Left lung (tissue), 10 donors: ENCODE data around the gene PLB1. TPM values are rescaled to one million over a fixed set of nuclear protein-coding genes. Genes with fewer than 3 reads are reported as not detected.

Experiments
- ATAC-seq: fragments of 200-7000 bp; cut with Tn5 transposase; one replicate; pipeline ENCODE4 v1.9.1; 2020; ENCODE audit warnings: moderate library complexity
- DNase-seq, 4 donors: peaks; one replicate each; pipeline ENCODE4 v3.0.0-alpha.2; 2013 to 2020
- H3K27ac ChIP-seq, 2 donors: fragments of 200-600 bp; sonication (generic) in 1 of 2; one replicate each; pipeline versions ENCODE4 v1.5.0 to v1.8.0; 2020 to 2021
- H3K27me3 ChIP-seq, 2 donors: fragments of 200-600 bp; sonication (generic) in 1 of 2; one replicate each; pipeline versions ENCODE4 v1.5.0 to v1.8.0; 2020 to 2021
- H3K36me3 ChIP-seq, 2 donors: fragments of 200-600 bp; sonication (generic) in 1 of 2; one replicate each; pipeline versions ENCODE4 v1.5.0 to v1.8.0; 2020 to 2021
- H3K4me1 ChIP-seq, 2 donors: fragments of 200-600 bp; one replicate each; pipeline ENCODE4 v1.8.0; 2021
- H3K4me3 ChIP-seq, 2 donors: fragments of 200-600 bp; sonication (generic) in 1 of 2; one replicate each; pipeline versions ENCODE4 v1.5.0 to v1.8.0; 2020 to 2021; ENCODE audit warnings: mild to moderate bottlenecking in 1 of 2
- H3K9me3 ChIP-seq, 2 donors: fragments of 200-600 bp; sonication (generic) in 1 of 2; one replicate each; pipeline versions ENCODE4 v1.5.0 to v1.8.0; 2020 to 2021
- intact Hi-C, 2 donors: fragments of 100-400 bp; cut with DNase I; formaldehyde crosslinking; loops; one replicate each; pipeline versions ENCODE4 v1.11.2 to v1.14.2; 2022
- polyA plus RNA-seq, 6 donors: library from polyadenylated mRNA; unstranded; fragments of 120-200 nt; gene quantifications; one replicate each; pipeline ENCODE4 v1.2.1, GENCODE V29; 2013; ENCODE audit not compliant: insufficient read length in 6 of 6
- total RNA-seq, 2 donors: library from RNA; stranded (reverse); fragmentation: NEBNext Ultra II Directional; extraction: Animal tissue kit (Norgen Biotek cat#: 25700); gene quantifications; one replicate each; pipeline ENCODE4 v1.2.1, GENCODE V29; 2021
- TF ChIP-seq, protein P1 (sequence below), 2 donors: fragments of 200-600 bp; sonication (generic) in 1 of 2; IDR thresholded peaks; one replicate each; pipeline versions ENCODE4 v1.5.0 to v1.8.0; 2021; ENCODE audit warnings: antibody characterized with exemption in 2 of 2
- donor health status: DM: no; HTN: yes; CAD: no.
- donor health status: DM: no; HTN: no; CAD: no.

PLB1 gene
- total and polyA plus RNA-seq, 8 donors = 0.94 to 6.8 (median 1.9) TPM

DNA sequence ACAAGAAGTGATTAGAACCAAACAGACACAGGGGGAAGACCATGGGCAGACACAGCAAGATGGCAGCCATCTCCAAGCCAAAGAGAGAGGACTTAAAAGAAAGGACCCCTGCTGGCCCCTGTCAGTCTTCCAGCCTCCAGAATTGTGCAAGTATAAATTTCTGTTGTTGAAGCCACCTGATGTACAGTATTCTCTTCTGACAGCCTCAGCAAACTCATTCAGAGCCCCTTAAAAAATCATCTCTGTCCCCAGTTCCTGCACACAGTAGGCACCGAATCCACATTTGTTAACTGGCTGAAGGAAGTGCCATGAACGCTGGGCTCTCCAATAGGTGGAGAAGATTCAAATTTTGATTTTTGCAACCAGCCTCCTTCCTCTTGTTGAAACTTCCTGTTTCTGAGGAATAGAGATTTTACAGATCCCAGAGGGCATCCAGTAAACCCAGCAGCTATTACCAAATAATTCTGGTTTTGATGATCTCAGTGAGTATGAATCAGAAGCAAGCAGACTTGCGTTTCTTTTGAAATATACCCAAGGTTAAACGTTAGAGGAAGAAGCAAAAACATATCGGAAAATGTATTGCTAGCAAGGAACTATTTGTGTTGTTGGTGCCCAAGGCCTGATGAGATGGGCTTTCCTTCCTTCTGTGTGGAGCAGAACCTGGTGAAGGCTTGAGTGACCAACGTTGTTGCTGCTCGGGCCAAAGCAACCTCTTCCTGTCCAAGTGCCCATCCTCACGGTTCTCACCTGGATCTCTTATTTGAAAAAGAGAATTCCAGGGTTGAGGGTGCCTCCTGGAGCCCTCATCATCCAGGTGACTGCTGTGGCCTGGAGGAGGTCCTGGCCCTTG is 47.7 kb upstream of the PLB1 start:
- Histone ChIP-seq H3K27me3 (no peaks in the 10 kb centered on the region), H3K9me3 (no peaks in the 10 kb centered on the region), H3K36me3 (no peaks in the 10 kb centered on the region), H3K4me3 (no peak overlapping the region), H3K4me1 (peaks cover 0 to 62% of the 10 kb centered on the region in 2 donors), H3K27ac (peak overlapping the region; percentile 53 to 92)
- TF ChIP-seq, protein P1, sequence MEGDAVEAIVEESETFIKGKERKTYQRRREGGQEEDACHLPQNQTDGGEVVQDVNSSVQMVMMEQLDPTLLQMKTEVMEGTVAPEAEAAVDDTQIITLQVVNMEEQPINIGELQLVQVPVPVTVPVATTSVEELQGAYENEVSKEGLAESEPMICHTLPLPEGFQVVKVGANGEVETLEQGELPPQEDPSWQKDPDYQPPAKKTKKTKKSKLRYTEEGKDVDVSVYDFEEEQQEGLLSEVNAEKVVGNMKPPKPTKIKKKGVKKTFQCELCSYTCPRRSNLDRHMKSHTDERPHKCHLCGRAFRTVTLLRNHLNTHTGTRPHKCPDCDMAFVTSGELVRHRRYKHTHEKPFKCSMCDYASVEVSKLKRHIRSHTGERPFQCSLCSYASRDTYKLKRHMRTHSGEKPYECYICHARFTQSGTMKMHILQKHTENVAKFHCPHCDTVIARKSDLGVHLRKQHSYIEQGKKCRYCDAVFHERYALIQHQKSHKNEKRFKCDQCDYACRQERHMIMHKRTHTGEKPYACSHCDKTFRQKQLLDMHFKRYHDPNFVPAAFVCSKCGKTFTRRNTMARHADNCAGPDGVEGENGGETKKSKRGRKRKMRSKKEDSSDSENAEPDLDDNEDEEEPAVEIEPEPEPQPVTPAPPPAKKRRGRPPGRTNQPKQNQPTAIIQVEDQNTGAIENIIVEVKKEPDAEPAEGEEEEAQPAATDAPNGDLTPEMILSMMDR (IDR thresholded peaks at IDR 0.05) = no peak
- DNase-seq = peak in 1 of 4 donors; percentile 5
- peak; percentile 38 for ATAC-seq
- intact Hi-C loops = no loop called here

- H3K4me3 ChIP-seq = no peak overlapping the region
- intact Hi-C loops = no loop called here
- no peaks in the 10 kb centered on the region for H3K9me3 ChIP-seq
- ATAC-seq = no peak
- no peaks in the 10 kb centered on the region for H3K27me3 ChIP-seq
- TF ChIP-seq, protein P1 (IDR thresholded peaks at IDR 0.05) = no peak
- peaks cover 0 to 62% of the 10 kb centered on the region in 2 donors for H3K4me1 ChIP-seq
- peak overlapping the region in 1 of 2 donors; percentile 92 for H3K27ac ChIP-seq
- no peaks in the 10 kb centered on the region for H3K36me3 ChIP-seq
- DNase-seq = no peak
Observed at GRCh38 chr2:28448793-28449100, 47.1 kb upstream of the PLB1 start.

GRCh38 chr2:28449126-28449487 is 46.8 kb upstream of the PLB1 start:
- H3K4me1 ChIP-seq = peaks cover 0 to 62% of the 10 kb centered on the region in 2 donors
- intact Hi-C loops = no loop called here
- H3K36me3 ChIP-seq = no peaks in the 10 kb centered on the region
- ATAC-seq (no peak), DNase-seq (no peak)
- H3K27me3 ChIP-seq = no peaks in the 10 kb centered on the region
- H3K27ac ChIP-seq = peak overlapping the region in 1 of 2 donors; percentile 92
- H3K9me3 ChIP-seq = no peaks in the 10 kb centered on the region
- TF ChIP-seq, protein P1 (IDR thresholded peaks at IDR 0.05) = no peak
- H3K4me3 ChIP-seq = no peak overlapping the region

DNA sequence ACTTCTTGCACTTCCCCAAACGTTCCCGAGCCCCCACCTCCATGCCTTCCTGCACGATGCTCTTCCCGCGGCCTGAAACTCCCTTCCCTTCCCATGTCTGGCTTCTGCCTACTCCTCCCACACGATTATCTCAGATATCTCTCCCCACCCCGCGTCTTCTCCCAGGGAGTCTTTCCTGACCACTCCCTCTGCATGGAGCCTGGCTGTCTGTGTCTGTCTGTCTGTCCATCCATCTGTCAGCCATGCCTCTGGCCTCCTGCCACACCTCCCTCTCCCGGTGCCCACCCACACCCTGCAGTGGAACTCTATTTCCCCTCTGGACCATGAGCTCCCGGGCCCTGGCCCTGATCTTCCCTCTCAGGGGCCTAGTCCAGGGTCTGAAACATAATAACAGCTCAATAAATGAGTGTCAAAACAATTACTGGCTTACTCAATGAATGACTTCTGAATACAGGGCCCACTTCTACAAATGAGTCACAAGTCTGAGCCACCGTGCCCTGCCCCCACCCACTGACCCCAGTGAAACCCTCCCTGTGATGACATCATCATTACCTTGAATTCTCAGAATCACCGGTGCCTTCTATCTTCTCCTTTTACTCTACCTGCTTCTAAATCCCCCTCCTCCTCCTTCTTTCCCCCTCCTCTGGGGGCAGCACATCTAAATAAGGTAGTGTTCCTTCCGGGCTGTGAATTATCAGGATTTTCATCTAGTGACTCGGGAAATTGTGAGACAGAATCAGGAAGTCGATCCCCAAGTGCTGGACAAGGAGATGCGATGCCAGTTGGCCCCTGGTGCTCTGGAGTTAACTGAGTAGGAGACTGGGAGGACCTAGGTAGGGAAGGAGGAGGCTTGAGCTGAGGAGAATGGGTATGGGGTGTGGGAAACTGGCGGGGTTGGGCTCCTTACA is 46.1 kb upstream of the PLB1 start:
- no peaks in the 10 kb centered on the region for H3K27me3 ChIP-seq
- TF ChIP-seq, protein P1 (IDR thresholded peaks at IDR 0.05) = no peak
- ATAC-seq (no peak), DNase-seq (peak in 1 of 4 donors; percentile 39)
- H3K4me1 ChIP-seq = peaks cover 0 to 60% of the 10 kb centered on the region in 2 donors
- peak overlapping the region in 1 of 2 donors; percentile 92 for H3K27ac ChIP-seq
- H3K4me3 ChIP-seq = no peak overlapping the region
- H3K36me3 ChIP-seq = no peaks in the 10 kb centered on the region
- intact Hi-C loops = loop anchor here in 1 of 2 donors (5.0 kb wide), 1 partner anchor 747 kb away; no protein-coding TSS in a partner anchor
- H3K9me3 ChIP-seq = no peaks in the 10 kb centered on the region
